Gastrocnemius medialis (tissue), 4 donors: ENCODE results near the gene KTI12.

Experiments used
- POLR2A ChIP-seq, 2 donors: fragments of 450-650 bp; IDR thresholded peaks; one replicate each; pipeline ENCODE4 v1.6.1; 2017; ENCODE audit warnings: antibody characterized with exemption in 2 of 2, mild to moderate bottlenecking in 2 of 2, moderate library complexity in 2 of 2
- TF ChIP-seq, protein P1 (sequence below), 5 experiments: fragments of 450-650 bp in 3 of 5; fragments of 200-600 bp in 2 of 5; sonication (generic) in 2 of 5; IDR thresholded peaks in 4 of 5; conservative IDR thresholded peaks in 1 of 5; 1 replicate in 4 of 5; 2 replicates in 1 of 5; pipeline ENCODE4 v1.5.1; 2016 to 2019; ENCODE audit warnings: antibody characterized with exemption in 5 of 5, mild to moderate bottlenecking in 3 of 5, moderate library complexity in 3 of 5

DNA sequence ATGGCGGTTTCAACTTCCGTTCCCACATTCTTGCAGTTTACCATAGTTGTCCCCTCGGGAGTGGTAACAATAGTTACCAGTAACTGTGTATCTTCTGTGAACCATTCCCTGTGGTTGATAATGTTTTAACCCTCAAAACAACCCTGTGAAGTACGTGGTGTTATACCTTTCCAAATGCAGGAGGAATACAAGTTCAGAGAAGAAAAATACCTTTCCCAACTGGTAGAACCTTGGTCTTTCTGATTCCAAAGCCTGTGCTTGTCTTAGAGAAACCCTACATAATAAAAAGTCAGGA is 23.3 kb upstream of the KTI12 start:
- TF ChIP-seq, protein P1, sequence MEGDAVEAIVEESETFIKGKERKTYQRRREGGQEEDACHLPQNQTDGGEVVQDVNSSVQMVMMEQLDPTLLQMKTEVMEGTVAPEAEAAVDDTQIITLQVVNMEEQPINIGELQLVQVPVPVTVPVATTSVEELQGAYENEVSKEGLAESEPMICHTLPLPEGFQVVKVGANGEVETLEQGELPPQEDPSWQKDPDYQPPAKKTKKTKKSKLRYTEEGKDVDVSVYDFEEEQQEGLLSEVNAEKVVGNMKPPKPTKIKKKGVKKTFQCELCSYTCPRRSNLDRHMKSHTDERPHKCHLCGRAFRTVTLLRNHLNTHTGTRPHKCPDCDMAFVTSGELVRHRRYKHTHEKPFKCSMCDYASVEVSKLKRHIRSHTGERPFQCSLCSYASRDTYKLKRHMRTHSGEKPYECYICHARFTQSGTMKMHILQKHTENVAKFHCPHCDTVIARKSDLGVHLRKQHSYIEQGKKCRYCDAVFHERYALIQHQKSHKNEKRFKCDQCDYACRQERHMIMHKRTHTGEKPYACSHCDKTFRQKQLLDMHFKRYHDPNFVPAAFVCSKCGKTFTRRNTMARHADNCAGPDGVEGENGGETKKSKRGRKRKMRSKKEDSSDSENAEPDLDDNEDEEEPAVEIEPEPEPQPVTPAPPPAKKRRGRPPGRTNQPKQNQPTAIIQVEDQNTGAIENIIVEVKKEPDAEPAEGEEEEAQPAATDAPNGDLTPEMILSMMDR (IDR thresholded peaks at IDR 0.05 in 4 of 5, conservative IDR thresholded peaks at IDR 0.05 in 1 of 5), result no peak
- no peak for TF ChIP-seq POLR2A (IDR thresholded peaks at IDR 0.05)
